Mucosa of stomach (tissue), 1 donor: ENCODE results near the gene LHX1.

Source experiments
- H3K27me3 ChIP-seq: one replicate; pipeline ENCODE4 v1.7.0; 2013; ENCODE audit warnings: mild to moderate bottlenecking, low read length; ENCODE audit not compliant: control insufficient read depth, insufficient read depth
- H3K36me3 ChIP-seq: one replicate; pipeline ENCODE4 v1.7.0; 2013; ENCODE audit warnings: low read length; ENCODE audit not compliant: control insufficient read depth, insufficient read depth
- H3K4me1 ChIP-seq: one replicate; pipeline ENCODE4 v1.7.0; 2013; ENCODE audit warnings: mild to moderate bottlenecking, low read length; ENCODE audit not compliant: control insufficient read depth, insufficient read depth
- H3K4me3 ChIP-seq: one replicate; pipeline ENCODE4 v1.7.0; 2013; ENCODE audit warnings: low read length
- H3K9ac ChIP-seq: one replicate; pipeline ENCODE4 v1.7.0; 2013; ENCODE audit warnings: mild to moderate bottlenecking, low read length, moderate library complexity
- H3K9me3 ChIP-seq: one replicate; pipeline ENCODE4 v1.7.0; 2013; ENCODE audit warnings: mild to moderate bottlenecking, low read length, moderate library complexity; ENCODE audit not compliant: control insufficient read depth
- donor health status: Pancreatic carcinoma.

The LHX1 gene

GRCh38 chr17:36951084-36951789, 14.0 kb downstream of the LHX1 start:
- no peaks in the 10 kb centered on the region for H3K9me3 ChIP-seq
- H3K4me1 ChIP-seq: peaks cover 12% of the 10 kb centered on the region
- peaks cover 21% of the 10 kb centered on the region for H3K27me3 ChIP-seq
- peaks cover 7% of the 10 kb centered on the region for H3K36me3 ChIP-seq
- no peak overlapping the region for H3K4me3 ChIP-seq
- H3K9ac ChIP-seq: no peak overlapping the region

- no peaks in the 10 kb centered on the region for H3K4me1 ChIP-seq
- no peak overlapping the region for H3K9ac ChIP-seq
- no peaks in the 10 kb centered on the region for H3K9me3 ChIP-seq
- H3K36me3 ChIP-seq: no peaks in the 10 kb centered on the region
- no peaks in the 10 kb centered on the region for H3K27me3 ChIP-seq
- H3K4me3 ChIP-seq: no peak overlapping the region
Measured at GRCh38 chr17:36971508-36971907, 34.2 kb downstream of the LHX1 start.

DNA sequence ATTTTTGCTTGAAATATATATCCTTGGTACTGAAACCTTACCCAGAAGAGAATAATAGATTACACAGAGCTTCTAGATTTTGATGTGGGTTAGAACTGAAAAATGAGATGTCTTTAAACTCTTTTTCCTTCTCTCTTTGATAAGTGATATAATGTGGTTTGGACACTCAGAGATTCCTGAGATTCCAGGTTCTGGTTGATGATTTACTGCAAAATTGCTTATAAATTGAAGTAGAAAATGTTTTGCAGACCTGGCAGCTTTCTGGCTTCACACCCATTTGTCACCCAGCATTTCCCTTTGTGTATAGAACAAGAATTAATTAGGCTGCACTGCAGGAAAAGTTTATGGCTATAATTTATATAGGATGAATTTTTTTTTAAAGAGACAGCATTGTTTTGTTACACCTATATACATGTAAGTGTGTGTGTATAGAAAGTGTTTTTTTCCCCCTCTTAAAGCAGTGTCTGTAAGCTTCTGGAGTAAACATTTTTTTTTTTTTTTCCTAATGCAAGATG, 35.0 kb downstream of the LHX1 start:
- Histone ChIP-seq H3K27me3 (no peaks in the 10 kb centered on the region), H3K9ac (no peak overlapping the region), H3K36me3 (no peaks in the 10 kb centered on the region), H3K4me1 (no peaks in the 10 kb centered on the region), H3K4me3 (no peak overlapping the region), H3K9me3 (no peaks in the 10 kb centered on the region)

DNA sequence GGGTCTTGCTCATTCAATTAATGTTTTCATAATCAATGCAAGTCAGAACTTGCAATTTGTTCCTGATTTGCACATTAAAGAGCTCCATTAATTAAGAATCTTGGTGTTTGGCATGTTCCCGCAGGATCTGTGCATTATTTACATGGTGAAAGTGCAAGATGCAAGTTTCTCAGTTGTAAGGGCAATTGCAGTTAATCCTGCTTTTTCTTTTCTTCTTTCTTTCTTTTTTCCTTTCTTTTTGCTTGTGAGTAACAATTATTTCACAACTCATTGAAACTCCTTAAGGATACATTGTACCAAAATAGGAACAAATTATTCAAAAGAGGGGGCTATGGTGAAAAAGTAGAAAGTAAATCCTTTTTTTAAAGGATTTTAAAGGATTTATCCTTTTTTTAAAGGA, 35.6 kb downstream of the LHX1 start:
- Histone ChIP-seq H3K36me3 (no peaks in the 10 kb centered on the region), H3K9ac (no peak overlapping the region), H3K4me1 (no peaks in the 10 kb centered on the region), H3K4me3 (no peak overlapping the region), H3K27me3 (no peaks in the 10 kb centered on the region), H3K9me3 (no peaks in the 10 kb centered on the region)

GRCh38 chr17:36975922-36976515, 38.7 kb downstream of the LHX1 start:
- H3K9me3 ChIP-seq: no peaks in the 10 kb centered on the region
- H3K36me3 ChIP-seq: no peaks in the 10 kb centered on the region
- H3K4me3 ChIP-seq: no peak overlapping the region
- H3K9ac ChIP-seq: no peak overlapping the region
- H3K4me1 ChIP-seq: peaks cover 10% of the 10 kb centered on the region
- no peaks in the 10 kb centered on the region for H3K27me3 ChIP-seq

DNA sequence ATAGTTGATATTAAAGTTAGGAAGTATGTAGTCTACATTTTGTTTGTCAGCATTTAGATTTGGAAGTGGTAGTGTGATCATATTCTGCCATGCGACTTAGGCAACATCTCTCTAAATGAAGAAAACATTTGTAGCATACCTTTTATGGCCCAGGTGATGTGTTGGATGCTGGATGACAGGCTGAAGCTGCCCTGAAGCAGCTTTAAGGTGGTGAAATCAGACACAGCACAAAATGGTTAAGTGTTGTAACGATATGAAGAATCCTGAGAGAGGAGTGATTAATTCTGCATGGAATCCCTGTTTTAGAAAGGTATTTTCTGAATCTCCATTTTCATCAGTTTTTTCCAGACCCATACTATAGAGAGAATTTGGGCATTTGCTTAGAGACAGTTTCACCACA, 39.8 kb downstream of the LHX1 start:
- Histone ChIP-seq H3K9ac (no peak overlapping the region), H3K4me3 (no peak overlapping the region), H3K9me3 (no peaks in the 10 kb centered on the region), H3K36me3 (no peaks in the 10 kb centered on the region), H3K27me3 (no peaks in the 10 kb centered on the region), H3K4me1 (peaks cover 10% of the 10 kb centered on the region)

DNA sequence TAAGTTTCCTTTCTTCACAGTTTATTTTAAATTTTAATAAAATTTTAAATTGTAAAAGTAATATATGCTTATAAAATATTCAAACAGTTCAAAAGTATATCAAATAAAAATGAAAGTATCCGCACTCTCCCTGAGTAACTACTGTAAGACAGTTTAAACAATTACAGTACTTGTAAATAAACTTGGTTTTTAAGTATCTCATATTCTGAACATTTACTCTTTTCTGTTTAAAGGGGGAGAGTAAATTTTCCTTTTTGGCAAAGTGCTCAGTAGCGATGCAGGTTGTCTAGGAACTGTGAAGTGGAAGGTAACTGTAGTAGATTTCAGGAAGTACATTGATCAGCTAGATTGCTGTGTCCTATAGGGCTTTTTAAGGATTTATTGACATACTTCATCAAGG, 40.3 kb downstream of the LHX1 start:
- Histone ChIP-seq H3K36me3 (no peaks in the 10 kb centered on the region), H3K4me3 (no peak overlapping the region), H3K9me3 (no peaks in the 10 kb centered on the region), H3K4me1 (peaks cover 10% of the 10 kb centered on the region), H3K9ac (no peak overlapping the region), H3K27me3 (no peaks in the 10 kb centered on the region)

- H3K4me3 ChIP-seq: no peak overlapping the region
Measured at GRCh38 chr17:36978810-36979564, 41.7 kb downstream of the LHX1 start.

GRCh38 chr17:36979565-36979941, 42.3 kb downstream of the LHX1 start:
- no peaks in the 10 kb centered on the region for H3K9me3 ChIP-seq
- H3K36me3 ChIP-seq: no peaks in the 10 kb centered on the region

More at GRCh38 chr17:36978810-36979564, 41.7 kb downstream of the LHX1 start:
- H3K4me1 ChIP-seq: peaks cover 10% of the 10 kb centered on the region
- H3K36me3 ChIP-seq: no peaks in the 10 kb centered on the region
- H3K9me3 ChIP-seq: no peaks in the 10 kb centered on the region
- no peak overlapping the region for H3K9ac ChIP-seq
- no peaks in the 10 kb centered on the region for H3K27me3 ChIP-seq

DNA sequence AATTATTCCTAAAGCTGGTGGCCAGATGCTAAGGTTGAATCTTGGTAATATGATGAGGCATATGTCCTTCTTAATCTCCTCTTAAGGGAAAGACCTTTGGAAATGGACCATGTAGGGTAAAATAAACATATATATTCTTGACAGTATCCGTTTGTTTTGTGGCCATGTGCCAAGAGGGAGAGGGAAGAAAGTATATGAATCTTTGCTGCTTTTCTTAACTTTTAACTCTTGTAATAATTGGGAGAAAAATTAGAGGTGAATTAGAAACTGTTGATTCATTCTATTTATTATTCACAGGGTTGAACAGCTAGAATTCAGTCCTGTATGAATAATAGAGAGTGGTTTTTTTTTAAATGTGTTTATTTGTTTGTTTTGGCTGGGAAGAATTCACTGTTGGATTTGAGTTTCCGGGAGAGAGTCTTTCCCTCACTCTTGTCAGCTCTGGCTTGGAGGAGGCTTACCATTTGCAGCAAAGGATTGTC, 43.0 kb downstream of the LHX1 start:
- Histone ChIP-seq H3K36me3 (no peaks in the 10 kb centered on the region), H3K27me3 (no peaks in the 10 kb centered on the region), H3K9me3 (no peaks in the 10 kb centered on the region), H3K4me1 (peaks cover 10% of the 10 kb centered on the region), H3K4me3 (no peak overlapping the region), H3K9ac (no peak overlapping the region)

More at GRCh38 chr17:36979565-36979941, 42.3 kb downstream of the LHX1 start:
- Histone ChIP-seq H3K4me3 (no peak overlapping the region), H3K4me1 (peaks cover 10% of the 10 kb centered on the region), H3K27me3 (no peaks in the 10 kb centered on the region), H3K9ac (no peak overlapping the region)

- H3K9ac ChIP-seq: no peak overlapping the region
- no peaks in the 10 kb centered on the region for H3K27me3 ChIP-seq
- no peak overlapping the region for H3K4me3 ChIP-seq
- peaks cover 10% of the 10 kb centered on the region for H3K4me1 ChIP-seq
- no peaks in the 10 kb centered on the region for H3K9me3 ChIP-seq
- no peaks in the 10 kb centered on the region for H3K36me3 ChIP-seq
Measured at GRCh38 chr17:36983618-36984017, 46.3 kb downstream of the LHX1 start.

GRCh38 chr17:36989173-36989572, 51.9 kb downstream of the LHX1 start:
- Histone ChIP-seq H3K9me3 (no peaks in the 10 kb centered on the region), H3K9ac (no peak overlapping the region), H3K4me3 (no peak overlapping the region), H3K27me3 (no peaks in the 10 kb centered on the region), H3K36me3 (no peaks in the 10 kb centered on the region), H3K4me1 (no peaks in the 10 kb centered on the region)
